ENCODE data around the gene PAQR7.

Gene PAQR7

DNA sequence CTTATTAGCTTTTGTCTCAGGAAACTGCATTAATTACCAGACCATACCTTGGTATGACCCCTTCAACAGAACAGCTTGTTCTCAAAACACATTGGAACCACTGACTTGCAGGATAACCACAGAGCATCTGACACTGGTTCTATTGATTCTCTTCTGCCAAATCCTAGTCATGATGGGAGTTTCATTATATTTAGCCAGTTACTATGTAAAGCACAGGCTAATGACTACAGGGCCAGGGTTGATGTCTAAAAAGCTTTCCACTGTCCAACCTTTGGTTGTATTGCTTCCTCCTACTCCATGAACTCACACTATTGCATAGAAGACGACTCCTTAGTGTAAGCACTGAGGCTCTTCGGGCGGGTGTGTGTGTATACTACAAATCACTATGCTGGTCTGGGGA, 27.0 kb upstream of the PAQR7 start:
- H3K27me3 ChIP-seq (ENCODE audit: insufficient read depth, poor library complexity, severe bottlenecking) = no peaks in the 10 kb centered on the region
- ATAC-seq (ENCODE audit: low read depth) (no peak), DNase-seq (ENCODE audit: low spot score) (no peak)
- peaks cover 11% of the 10 kb centered on the region for H3K4me1 ChIP-seq (ENCODE audit: insufficient read depth, poor library complexity, severe bottlenecking)
- H3K4me3 ChIP-seq (ENCODE audit: severe bottlenecking) = no peak overlapping the region
- TF ChIP-seq, protein P1, sequence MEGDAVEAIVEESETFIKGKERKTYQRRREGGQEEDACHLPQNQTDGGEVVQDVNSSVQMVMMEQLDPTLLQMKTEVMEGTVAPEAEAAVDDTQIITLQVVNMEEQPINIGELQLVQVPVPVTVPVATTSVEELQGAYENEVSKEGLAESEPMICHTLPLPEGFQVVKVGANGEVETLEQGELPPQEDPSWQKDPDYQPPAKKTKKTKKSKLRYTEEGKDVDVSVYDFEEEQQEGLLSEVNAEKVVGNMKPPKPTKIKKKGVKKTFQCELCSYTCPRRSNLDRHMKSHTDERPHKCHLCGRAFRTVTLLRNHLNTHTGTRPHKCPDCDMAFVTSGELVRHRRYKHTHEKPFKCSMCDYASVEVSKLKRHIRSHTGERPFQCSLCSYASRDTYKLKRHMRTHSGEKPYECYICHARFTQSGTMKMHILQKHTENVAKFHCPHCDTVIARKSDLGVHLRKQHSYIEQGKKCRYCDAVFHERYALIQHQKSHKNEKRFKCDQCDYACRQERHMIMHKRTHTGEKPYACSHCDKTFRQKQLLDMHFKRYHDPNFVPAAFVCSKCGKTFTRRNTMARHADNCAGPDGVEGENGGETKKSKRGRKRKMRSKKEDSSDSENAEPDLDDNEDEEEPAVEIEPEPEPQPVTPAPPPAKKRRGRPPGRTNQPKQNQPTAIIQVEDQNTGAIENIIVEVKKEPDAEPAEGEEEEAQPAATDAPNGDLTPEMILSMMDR (IDR thresholded peaks at IDR 0.05; ENCODE audit: poor library complexity, severe bottlenecking) = no peak
- no peak overlapping the region for H3K27ac ChIP-seq (ENCODE audit: poor library complexity, severe bottlenecking)
- H3K36me3 ChIP-seq (ENCODE audit: low read depth) = peaks cover 66% of the 10 kb centered on the region
- no peaks in the 10 kb centered on the region for H3K9me3 ChIP-seq (ENCODE audit: severe bottlenecking)

DNA sequence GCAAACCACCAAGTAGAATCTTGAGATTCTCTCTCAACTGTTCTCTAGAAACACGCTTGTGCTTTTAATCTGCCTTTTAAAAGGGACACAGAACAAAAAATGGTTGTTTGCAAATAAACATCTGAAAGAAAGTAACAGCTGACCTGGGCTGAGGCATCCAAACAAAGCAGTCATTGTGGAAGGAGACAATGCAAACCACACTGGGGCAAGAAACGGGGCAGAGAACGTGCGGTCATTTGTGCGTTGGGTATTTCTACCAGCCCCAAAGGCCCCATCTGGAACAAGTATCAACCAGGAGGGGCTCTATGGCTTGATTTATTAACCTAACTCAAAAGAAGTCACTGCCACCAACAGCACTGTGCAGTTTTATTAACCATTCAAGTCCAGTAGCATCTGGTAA, 24.7 kb upstream of the PAQR7 start:
- peaks cover 20% of the 10 kb centered on the region for H3K4me1 ChIP-seq (ENCODE audit: insufficient read depth, poor library complexity, severe bottlenecking)
- no peaks in the 10 kb centered on the region for H3K9me3 ChIP-seq (ENCODE audit: severe bottlenecking)
- H3K27ac ChIP-seq (ENCODE audit: poor library complexity, severe bottlenecking) = no peak overlapping the region
- no peak overlapping the region for H3K4me3 ChIP-seq (ENCODE audit: severe bottlenecking)
- TF ChIP-seq, protein P1 (IDR thresholded peaks at IDR 0.05; ENCODE audit: poor library complexity, severe bottlenecking) = no peak
- DNase-seq (ENCODE audit: low spot score) (no peak), ATAC-seq (ENCODE audit: low read depth) (no peak)
- H3K27me3 ChIP-seq (ENCODE audit: insufficient read depth, poor library complexity, severe bottlenecking) = no peaks in the 10 kb centered on the region
- peaks cover 72% of the 10 kb centered on the region for H3K36me3 ChIP-seq (ENCODE audit: low read depth)

DNA sequence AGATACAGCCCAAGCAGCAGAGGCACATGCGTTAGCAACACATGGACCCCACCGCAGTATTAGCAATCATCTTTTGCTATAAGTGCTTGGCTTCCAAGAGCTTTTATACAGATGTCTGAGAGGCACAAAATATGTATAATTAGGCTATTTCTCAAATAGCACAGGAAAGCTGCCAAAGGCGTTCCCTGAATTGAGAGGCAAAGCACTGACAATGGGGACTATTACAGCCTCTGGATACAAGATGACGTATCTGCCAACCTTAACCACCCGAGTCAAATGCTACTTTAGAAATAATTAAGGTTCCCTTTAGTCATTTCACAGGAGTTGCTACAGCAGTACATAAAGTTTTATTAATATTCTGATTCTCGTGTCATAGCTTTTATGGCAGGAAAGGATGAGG, 24.3 kb upstream of the PAQR7 start:
- Histone ChIP-seq H3K27me3 (ENCODE audit: insufficient read depth, poor library complexity, severe bottlenecking) (no peaks in the 10 kb centered on the region), H3K4me3 (ENCODE audit: severe bottlenecking) (no peak overlapping the region), H3K4me1 (ENCODE audit: insufficient read depth, poor library complexity, severe bottlenecking) (peaks cover 20% of the 10 kb centered on the region), H3K9me3 (ENCODE audit: severe bottlenecking) (no peaks in the 10 kb centered on the region), H3K27ac (ENCODE audit: poor library complexity, severe bottlenecking) (no peak overlapping the region), H3K36me3 (ENCODE audit: low read depth) (peaks cover 68% of the 10 kb centered on the region)
- DNase-seq (ENCODE audit: low spot score) = no peak
- no peak for ATAC-seq (ENCODE audit: low read depth)
- TF ChIP-seq, protein P1 (IDR thresholded peaks at IDR 0.05; ENCODE audit: poor library complexity, severe bottlenecking) = no peak

DNA sequence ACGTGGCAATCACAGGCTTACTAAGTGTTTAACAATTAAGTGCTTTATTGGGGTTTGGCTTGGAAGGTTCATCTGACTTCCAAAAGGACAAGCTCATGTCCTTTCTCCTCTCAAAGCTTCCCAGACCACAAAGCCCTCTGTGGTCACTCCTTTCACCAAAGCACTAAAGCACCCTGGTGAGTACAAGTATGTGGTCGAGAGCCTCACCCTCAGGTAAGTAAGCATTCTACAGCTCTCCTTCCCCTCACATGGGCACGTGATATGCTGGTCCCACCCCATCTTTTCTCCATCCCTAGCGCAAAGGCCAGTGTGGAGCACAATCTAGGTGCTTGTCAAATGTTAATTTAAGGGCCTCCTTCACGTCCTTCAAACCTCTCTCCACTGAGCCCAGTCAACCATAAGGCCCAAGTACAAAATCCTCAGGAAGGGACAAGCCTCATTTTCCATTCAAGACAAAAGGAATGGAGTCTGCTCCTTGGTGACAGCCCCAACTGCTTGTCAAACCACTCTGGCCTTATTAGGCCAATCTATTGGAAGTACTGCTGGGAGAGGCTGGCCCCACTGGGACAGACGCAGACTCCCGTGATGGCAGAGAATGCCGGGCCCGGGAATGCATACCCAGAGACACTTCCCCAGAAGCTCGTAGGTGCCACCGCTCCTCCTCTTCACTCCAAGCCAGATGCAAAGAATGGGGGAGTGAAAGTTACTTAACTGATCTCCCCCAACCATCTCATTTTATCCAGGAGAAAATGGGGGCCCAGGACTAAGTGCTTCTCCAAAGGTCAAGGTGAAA, 22.9 kb upstream of the PAQR7 start:
- Histone ChIP-seq H3K4me3 (ENCODE audit: severe bottlenecking) (no peak overlapping the region), H3K9me3 (ENCODE audit: severe bottlenecking) (no peaks in the 10 kb centered on the region), H3K27ac (ENCODE audit: poor library complexity, severe bottlenecking) (no peak overlapping the region), H3K4me1 (ENCODE audit: insufficient read depth, poor library complexity, severe bottlenecking) (peaks cover 9% of the 10 kb centered on the region), H3K27me3 (ENCODE audit: insufficient read depth, poor library complexity, severe bottlenecking) (no peaks in the 10 kb centered on the region), H3K36me3 (ENCODE audit: low read depth) (peaks cover 54% of the 10 kb centered on the region)
- no peak for DNase-seq (ENCODE audit: low spot score)
- ATAC-seq (ENCODE audit: low read depth) = no peak
- TF ChIP-seq, protein P1 (IDR thresholded peaks at IDR 0.05; ENCODE audit: poor library complexity, severe bottlenecking) = no peak

DNA sequence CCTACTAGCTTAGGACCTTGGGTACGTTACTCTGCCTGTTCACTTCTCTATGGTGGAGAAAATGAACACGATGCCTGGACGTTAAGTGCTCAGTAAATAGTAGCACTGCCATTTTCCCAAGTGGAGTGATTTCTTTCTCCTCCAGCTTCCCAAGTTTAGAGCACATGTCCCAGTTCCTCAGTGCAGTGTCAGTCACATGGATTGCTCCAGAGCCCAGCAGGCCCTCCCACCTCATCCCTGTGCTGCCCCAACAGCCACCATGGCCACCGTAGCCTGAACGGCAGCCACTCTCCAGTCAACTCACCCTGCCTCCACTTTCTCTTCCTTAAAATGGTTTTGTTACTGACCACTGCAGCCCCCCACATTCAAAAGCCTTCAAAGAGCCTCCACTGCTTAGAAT, 22.2 kb upstream of the PAQR7 start:
- peak overlapping the region; percentile 71 for H3K27ac ChIP-seq (ENCODE audit: poor library complexity, severe bottlenecking)
- no peak for ATAC-seq (ENCODE audit: low read depth)
- H3K9me3 ChIP-seq (ENCODE audit: severe bottlenecking) = no peaks in the 10 kb centered on the region
- peaks cover 14% of the 10 kb centered on the region for H3K4me1 ChIP-seq (ENCODE audit: insufficient read depth, poor library complexity, severe bottlenecking)
- DNase-seq (ENCODE audit: low spot score) = no peak
- H3K36me3 ChIP-seq (ENCODE audit: low read depth) = peaks cover 47% of the 10 kb centered on the region
- H3K27me3 ChIP-seq (ENCODE audit: insufficient read depth, poor library complexity, severe bottlenecking) = no peaks in the 10 kb centered on the region
- TF ChIP-seq, protein P1 (IDR thresholded peaks at IDR 0.05; ENCODE audit: poor library complexity, severe bottlenecking) = no peak
- H3K4me3 ChIP-seq (ENCODE audit: severe bottlenecking) = no peak overlapping the region

All from RWPE2 (cell line).